ENCODE measurements around the gene GPR141.

GRCh38 chr7:37782166-37782565, 98.6 kb downstream of the GPR141 start:
- TF ChIP-seq CTCF (IDR thresholded peaks at IDR 0.05) = no peak
- no peak for TF ChIP-seq POLR2A (IDR thresholded peaks at IDR 0.05)
- no peak for TF ChIP-seq POLR2AphosphoS5 (IDR thresholded peaks at IDR 0.05)
- TF ChIP-seq EP300 (IDR thresholded peaks at IDR 0.05) = no peak
